Activated T-helper 1 cell treated with Interleukin-2 at 50 U/mL for 16 hours (primary cell): Measurements from ENCODE around the gene PTPRQ.
"Not testable (repeated sequence)": the region's sequence is repeated elsewhere in the genome, so short reads cannot be mapped to it uniquely, and the experiment has no call there.

Experiments used
- DNase-seq: peaks from one replicate; pipeline ENCODE4 v3.0.0-alpha.2; 2020; ENCODE audit warnings: low read depth

PTPRQ gene

DNA sequence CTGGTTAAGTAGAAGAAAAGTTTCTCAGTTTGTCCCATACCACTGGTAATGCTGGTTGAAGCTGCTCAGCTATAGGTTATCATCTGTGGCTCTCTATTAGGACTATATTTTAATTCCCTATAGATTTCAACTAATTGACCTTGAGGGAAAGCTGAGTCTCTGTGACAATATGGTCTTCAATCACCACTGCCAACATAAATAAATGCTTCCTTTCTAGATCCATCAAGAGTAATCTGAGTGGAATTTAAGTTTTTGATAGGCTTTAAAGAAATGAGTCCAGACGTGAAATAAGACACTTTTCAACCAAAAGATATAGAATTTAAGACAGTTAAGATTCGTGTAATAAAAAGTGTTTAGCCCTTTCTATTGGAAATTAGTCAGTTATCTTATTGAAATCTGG, 199.9 kb downstream of the PTPRQ start:
- DNase-seq = no peak

DNA sequence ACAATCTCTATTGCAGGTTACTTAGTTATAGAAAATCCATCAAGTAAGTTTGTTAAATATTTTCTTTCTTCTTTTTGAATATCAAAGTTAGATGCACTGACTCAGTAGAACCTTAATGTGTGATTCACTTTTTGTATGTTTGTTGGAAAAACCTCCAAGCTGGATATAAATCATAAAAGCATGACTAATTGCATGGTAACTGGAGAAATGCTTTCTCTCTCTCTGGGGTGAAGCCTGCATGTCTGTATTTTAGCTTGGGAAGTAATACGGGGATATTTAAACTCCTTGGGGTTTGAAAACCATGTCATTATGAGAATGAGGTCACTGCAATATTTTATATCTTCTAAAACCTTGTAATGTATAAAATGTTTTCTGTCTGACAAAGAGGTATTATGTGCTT, 204.8 kb downstream of the PTPRQ start:
- DNase-seq = no peak

DNA sequence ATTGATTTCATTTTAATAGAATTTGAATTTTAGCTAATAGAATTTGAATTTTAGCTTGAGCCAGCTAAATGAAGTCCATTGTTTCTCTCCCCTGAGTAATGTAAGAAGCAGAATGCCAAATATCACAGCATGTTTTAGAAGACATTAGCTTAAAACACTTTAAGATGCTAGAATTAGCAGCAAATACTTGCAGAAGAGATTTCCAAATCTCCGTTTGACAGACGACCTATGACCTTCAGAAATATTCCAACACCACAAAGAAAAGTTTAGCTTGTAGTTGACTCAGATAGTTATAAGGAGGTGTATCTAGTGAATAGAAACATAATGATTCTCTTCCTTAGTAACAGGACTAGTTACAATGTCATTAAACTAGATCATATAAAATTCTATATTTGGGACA, 211.7 kb downstream of the PTPRQ start:
- DNase-seq = no peak

DNA sequence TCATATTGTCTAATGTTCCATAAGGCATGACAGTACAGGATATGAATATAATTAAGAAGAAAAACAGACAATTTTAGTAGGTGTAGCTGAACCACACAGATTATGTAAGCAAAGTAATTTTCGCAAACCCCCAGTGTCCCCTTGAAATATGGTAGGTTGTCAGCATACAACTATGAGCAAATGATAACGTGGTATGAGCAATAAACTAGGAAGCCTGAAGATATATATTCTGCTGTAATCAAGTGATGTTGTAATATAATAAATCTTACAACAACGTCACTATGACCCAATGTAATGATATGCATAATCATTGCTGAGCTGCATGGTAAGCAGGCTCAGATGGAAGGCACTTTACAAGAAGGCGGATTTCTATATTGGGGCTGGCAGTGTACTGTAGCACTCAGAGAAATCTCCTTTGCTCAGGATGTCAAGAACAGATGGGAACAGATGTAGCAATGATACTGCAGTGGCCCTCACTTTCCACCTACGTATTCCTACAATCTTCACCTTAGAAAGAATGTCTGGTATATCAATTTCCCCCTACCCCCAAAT, 215.6 kb downstream of the PTPRQ start:
- DNase-seq = no peak

DNA sequence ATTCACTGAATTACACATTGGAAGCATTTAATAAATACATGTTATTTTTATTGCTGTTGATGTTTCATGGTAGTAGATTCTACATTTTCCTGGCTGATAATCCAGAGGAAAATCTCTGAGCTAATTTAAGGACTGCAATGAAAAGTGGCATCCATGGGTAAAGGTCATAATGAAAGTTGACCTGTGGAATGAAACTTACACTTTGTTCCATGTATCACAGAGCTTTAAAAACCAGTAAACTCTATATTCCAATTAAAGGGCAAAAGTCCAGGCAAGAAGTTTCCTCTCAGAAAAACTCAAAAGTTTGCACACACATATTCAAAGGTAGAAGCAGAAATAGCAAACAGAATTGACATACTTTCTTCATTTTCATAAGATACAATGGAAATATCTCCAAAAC, 218.6 kb downstream of the PTPRQ start:
- DNase-seq = no peak

DNA sequence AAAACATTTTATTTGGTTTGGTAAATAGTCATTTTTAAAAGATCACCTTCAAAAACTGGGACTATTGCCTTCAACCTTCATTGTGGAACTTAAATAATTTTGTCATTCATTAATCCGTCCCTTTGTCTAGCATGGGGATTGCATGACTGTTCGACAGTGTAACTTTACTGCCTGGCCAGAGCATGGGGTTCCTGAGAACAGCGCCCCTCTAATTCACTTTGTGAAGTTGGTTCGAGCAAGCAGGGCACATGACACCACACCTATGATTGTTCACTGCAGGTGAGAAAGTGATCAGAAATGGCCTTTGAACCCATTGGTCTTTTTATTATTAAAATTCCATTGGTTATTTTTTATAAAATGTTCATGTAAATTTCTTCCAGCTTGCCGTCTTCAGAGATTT, 226.2 kb downstream of the PTPRQ start:
- no peak for DNase-seq

DNA sequence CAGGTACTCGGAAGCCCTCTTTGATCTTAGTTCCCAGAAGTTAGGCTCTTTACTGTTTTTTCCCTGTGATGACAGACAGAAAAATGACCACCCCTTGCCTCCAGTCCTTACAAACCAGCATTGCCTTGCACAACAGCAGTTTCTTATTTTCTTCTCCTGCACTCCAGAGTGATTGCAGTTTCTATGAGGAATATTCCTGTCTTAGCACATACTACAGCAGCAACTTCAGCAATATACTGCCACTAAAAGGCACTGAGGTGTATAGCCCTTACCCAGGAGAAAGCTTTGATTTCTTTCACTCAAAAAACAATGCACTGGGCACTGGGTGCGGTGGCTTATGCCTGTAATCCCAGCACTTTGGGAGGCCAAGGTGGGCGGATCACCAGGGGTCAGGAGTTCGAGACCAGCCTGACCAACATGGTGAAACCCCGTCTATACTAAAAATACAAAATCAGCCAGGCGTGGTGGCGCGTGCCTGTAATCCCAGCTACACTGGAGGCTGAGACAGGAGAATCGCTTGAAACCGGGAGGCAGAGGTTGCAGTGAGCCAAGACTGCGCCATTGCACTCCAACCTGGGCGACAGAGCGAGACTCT, 232.1 kb downstream of the PTPRQ start:
- DNase-seq = not testable (repeated sequence)

DNA sequence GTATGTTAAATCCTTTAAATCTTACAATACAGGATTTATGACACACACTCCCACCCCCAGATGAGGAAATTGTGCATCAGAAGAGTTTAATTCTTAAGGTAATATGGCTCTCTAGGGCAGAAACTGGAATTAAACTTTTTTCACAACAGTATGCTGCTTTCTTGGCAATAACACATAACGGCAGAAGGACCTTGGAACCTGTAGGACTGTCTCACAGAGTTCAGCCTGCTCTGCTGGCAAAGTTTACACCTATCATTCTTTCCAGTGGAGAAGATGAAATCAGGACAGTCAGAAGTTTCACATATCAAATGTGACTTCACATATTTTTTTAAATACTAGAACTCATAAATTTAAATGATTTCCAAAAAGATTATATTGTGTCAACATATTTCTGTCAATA, 232.8 kb downstream of the PTPRQ start:
- no peak for DNase-seq

DNA sequence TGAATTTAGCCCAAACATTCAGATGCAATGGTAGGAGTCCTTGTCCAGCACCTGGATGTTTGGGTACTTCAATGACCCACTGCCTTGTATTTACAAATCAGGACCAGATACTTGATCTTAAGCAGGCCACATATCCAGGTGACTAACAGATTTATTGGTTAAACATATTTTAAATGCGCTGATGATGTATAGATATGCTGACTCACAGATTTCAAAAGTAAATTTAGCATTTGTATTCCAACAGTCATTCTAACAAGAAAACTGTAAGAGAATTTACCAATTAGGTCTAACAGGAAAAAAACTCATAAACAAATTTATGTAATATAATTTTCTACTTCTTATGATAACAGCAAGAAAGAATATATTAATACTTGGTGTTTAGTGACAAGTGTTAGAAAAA, 234.0 kb downstream of the PTPRQ start:
- DNase-seq = no peak

DNA sequence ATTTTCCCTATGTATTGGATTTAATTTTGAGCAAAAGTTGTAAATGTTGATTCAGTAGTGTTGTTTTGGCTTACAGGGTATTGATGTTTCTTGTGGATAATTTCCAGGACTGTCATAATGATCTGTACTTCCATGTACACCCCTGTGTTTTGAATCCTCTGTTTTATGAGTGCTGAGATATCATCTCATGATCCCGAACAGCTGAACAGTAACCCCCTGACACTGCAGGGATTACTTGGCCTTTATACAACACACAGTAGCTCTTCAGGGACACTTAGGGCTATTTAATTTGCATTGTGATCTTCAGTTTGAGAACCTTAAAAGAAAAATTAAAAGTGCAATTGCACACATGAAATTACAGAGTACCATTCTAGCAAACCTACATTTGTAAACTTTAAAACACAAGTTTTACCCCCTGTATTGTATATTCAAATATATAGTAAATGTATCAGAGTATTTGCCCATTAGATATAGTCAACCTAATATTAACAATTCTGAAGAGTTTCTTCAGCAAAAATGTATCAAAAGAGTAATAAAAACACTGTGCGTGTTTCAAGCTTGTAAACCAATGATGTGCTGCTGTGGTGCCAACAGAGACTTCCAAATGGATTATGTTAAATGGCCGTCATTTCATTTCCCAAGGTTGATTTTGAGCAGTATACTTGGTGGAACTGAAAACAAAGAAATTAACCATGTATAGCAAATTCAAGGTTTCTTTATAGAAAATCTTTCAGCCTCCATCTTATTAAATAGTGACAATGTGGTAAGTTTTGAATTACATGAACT, 235.5 kb downstream of the PTPRQ start:
- no peak for DNase-seq

DNA sequence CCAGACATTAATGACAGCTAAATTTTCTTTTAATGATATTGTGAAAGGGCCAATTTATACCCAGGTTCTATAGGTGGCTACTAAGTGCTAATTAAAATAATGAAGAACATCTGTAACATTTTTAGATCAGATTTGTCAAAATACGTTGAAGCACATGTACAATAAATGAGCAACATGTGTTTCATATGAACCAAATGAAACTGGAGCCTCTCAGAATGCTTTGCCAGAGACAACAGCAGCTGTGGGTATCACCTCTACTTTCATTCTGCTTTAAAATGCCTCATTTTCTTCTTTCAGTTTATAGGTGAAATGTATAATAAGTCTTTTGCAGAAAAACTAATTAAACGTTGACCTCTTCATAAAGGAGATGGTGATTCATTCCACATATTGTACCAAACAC, 237.3 kb downstream of the PTPRQ start:
- DNase-seq = no peak

DNA sequence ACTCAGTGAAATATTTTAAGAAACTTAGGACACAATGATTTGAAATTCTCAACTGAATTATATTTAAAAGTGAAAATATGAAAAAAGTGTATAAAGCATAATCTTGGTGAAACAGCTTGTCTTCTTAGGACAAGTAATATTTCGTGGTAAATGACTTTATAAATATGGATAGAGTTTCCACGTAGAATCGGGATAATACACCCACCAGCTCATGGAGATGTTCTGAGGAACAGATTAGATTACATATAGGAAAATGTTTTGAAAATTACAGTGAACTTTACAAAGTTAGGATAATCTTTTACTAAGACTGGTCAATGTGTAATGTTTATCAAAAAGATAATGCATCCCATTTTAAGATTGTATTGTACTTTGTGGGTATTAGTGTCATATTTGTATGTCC, 237.8 kb downstream of the PTPRQ start:
- no peak for DNase-seq

DNA sequence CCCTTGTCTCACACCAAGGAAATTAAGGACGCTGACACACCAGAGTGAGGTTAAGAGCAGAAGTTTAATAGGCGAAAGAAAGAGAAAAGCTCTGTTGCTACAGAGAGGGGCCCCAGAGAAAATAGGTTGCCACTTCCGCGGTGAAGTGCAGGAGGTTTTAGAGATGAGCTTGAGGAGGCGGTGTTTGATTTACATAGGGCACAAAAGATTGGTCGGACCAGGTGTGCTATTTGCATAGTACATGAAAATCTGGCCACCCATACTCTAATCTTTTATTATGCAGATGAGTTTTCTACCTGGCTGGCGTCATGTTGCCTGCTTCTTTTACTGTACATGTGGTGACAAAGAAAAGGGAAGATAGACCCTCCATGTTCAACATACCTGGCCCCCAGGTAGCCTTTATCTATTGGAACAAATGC, 240.1 kb downstream of the PTPRQ start:
- no peak for DNase-seq

DNA sequence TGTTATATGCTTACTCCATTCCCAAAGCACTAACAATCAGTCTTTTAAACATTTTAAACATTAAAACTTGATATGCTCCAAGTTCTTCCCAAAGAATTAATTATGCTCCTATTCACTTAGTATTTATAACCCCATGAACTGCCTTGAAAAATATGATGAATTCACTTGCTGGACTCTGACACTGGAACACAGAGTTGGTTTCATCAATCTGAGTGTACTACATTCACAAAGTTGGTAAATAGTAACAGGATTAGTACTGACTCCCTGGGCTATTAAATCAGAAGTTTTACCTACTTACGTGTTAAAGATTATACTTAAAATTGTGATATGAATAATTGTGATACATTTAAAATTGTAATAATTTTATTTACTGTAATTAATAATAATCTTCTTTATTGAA, 246.1 kb downstream of the PTPRQ start:
- no peak for DNase-seq

DNA sequence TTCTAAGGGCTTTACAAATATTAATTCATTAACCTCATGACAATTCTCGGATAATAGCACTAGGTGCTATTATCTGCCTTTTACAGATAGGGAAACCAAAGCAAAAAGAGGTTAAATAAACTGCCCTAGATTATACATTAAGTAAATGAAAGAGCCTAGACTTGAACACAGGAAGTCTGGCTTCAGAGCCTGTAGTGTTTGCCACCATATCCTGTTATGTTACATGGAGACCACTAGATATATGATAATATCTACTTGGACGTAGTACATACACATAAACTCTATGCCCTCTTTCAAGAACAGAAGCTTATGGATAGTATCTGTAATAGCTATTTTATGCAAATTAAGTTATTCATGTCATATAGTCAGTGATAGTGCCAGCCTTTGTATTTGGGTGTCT, 246.5 kb downstream of the PTPRQ start:
- no peak for DNase-seq

DNA sequence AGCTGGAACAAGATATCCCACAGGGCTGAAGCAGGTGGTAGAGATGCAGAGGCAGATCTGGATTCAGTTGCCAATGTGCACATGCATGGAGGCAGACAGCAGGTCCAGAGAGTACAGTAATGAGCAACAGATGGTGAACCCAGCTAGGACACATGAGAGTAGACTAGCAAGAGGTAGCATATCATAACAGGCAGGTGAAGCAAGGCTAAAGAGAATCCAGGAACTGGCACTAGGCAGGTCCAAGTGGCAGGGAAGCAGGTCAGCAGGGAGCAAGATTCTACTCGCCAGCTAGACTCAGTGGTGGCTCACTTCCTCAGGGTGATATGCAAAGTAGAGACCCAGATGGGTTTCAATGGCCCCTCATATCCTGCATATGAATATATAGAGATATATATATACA, 248.1 kb downstream of the PTPRQ start:
- no peak for DNase-seq

DNA sequence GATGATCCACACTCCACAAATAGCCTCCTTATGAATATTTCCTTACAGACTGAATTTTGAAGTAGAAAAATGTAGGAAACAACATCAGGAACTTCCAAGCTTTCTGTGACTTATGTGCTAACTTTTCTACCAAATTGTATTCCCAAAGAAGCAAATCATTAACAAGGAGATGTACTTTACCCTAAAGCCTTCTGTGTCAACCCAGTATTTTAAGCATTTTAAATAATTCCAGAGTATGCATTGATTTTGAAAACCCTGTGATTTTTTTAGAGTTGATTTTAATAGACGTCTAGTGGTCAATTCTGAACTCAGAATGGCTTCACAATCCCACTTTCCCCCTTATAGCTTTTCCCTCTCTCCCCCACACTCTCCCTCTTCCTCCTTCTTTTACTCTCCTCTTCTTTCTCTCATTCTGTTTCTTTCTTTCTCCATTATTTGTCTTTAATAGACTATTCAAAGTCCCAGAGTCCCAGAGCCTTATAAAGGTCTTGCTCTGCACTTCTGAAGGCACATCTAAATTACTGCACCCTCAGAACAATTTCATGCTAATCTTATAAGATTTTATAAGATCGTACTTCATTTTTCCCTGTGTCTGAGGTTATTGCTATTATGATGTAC, 253.3 kb downstream of the PTPRQ start:
- DNase-seq = no peak

DNA sequence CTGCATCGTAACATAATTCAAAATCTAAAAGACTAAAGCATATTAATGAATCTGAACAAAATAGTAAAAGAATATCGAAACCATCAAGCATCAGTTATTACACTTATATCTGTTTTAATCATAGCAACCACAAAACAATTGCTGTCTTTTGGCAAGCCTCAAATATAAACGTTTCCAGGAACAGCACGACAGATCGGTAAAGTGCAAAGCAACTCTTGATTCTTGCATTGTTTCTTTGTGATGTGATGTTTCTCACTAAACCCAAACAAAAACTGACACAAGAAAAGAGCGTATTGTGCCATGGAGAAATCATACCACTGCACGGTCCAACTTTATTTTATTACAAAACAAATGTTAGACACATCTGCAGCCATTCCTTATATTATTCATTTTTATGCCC, 254.2 kb downstream of the PTPRQ start:
- no peak for DNase-seq

DNA sequence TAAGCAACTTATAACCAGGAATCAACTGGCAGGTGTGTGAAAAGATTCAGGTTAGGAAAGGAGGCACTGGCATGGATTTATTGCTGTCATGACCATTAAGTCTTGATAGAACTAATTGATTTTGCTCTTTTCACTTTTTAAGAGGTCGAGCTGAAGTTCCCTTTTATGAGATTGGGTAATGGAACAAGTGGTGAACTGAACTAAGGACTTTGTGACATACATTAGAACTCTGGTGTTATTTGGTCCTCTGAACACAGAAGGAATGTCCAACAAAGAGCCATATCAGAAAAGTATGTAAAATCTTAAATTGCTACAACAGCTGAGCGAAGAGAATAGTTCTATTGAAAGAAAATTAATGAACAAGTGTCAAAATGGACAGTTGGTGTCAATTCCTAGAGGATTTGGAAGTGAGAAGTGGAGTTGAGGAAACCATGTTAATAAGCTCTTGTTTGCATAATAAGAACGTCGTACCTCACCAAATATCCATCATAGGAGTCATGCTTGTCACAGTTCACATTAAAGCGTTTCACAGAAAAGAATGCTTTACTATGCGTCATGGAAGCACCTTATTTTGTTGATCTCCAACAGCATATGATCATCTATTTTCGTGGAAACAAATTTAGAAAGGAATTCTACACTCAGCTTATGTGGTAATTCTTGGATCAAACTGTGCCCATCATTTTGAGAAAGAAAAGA, 255.0 kb downstream of the PTPRQ start:
- no peak for DNase-seq

DNA sequence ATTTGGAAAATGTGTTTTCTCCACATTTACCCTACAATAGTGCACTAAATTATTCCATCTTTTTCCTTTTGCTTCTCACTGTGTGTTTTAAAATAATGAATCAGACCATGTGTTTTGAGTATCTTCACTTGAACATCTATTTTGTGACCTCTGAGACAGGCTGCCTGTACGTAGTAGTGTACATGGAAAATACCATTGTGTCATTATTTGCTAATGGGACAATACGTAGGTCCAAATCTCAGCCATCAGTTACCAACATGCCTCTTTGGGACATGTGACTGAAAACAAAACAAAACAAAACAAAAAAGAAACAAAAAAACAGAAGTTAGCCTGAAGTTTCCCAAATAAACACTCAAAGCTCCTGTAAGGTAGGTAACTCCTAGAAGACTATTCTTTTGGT, 256.3 kb downstream of the PTPRQ start:
- DNase-seq = no peak

DNA sequence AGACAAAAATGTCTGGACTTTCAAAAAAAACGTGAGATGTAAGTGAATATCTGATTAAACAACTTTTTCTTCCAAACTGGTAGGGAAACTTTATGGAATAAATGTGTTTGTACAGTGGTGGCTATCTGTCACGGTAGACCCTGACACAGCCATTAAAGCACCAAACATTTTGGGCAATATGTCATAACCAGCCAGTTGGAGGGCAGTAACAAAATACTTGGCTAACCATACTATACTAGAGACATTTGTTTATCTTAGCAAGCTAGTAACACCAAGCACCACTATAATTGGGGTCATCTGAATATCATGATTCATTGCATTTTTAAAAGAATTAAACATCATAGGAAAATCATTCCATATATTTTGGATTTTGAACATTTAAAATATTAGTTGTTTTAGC, 257.4 kb downstream of the PTPRQ start:
- no peak for DNase-seq

DNA sequence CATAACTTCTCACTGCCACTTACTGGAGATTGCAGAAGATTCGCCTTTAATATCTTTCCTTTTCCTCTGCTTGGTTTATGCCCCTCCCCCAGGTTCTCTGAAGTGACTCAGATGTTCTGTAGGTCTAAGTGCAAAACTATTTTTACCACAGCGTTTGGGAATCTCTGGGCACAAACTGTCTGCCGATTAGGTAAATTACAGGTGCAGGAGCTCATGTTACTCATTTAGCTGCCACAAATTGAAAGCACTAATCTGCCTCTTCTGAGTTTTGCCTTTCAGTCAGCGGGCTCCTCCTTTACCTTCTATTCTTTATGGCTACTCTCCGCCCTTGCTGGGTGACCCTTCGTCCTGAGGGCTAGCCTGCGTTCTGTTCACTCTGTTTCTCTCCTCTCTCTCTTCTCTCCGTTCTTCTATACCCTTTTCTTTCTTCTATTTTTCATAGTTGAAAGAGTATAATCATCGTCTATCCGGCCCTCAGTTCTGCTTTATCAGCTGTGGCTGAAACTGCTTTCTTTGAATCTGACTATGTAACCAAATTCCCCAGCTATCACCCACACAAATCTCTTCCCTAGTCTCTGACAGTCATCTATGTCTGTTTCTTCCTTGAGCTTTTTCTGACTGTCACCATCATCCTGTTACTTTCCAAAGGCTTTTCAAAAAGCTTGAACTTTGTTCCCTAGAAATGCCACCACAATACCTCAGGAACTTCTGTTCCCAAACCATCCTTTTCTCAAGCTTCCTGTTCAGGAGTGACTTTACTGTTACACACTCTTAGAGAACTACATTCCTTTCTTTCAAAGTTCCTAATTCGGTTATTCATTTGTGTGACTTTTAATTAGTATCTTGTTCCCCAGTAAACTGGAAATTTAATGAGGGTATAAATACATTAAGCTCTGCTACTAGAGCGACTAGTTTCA, 259.1 kb downstream of the PTPRQ start:
- DNase-seq = no peak
